ENCODE data around the gene MAST4. TPM values are rescaled to one million over a fixed set of nuclear protein-coding genes. Genes with fewer than 3 reads are reported as not detected.

The MAST4 gene
- total and polyA plus RNA-seq, 2 of the 8 experiments (the other 6 are each of a cell fraction or from before 2014, with no cell fraction given), result 1.5 to 2.6 TPM

DNA sequence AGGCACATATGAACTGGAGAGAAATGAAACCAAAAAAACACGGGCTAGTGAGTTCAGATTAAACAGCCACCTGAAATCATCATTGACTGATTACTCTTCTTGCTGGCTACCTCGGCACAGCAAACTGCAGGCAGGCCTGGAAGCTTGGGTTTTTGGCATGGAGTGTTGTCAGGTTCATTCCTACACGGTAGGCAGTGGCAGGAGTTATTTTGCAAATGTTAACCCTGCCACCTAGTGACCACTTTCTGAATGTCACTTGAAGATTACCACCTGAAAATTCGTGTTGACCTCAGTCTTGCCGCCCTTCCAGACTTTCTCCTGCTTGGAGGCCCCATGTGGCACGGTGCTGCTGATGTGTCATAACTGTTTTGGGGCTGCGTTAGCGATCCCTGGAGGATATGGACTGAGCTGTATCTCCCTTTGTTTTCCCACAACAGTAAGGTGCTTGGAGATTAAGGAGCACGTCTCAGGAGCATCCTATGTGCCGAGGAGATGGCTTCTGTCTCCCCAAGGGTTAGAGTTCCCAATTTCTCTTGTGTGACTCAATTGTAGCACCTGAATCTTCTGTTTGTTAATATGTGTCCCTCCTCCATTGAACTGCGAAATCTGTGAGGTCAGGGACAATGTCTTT, 613.1 kb downstream of the MAST4 start (continued):
- TF ChIP-seq BRCA1 (IDR thresholded peaks at IDR 0.05; ENCODE audit: low read depth, low read length) (no peak), HDAC2 (IDR thresholded peaks at IDR 0.05; ENCODE audit: borderline replicate concordance in 1 of 2, low read depth in 2 of 2, low read length in 2 of 2) (no peak), TBP (IDR thresholded peaks at IDR 0.05; ENCODE audit: low read depth, low read length) (no peak), RAD21 (IDR thresholded peaks at IDR 0.05 in 1 of 2, conservative IDR thresholded peaks at IDR 0.05 in 1 of 2; ENCODE audit: low read depth in 2 of 2, low read length in 2 of 2) (peak; percentile 91 to 92), CEBPB (IDR thresholded peaks at IDR 0.05; ENCODE audit: low read depth, low read length) (peak; percentile 5; the same call in 1 of the 2 replicates), SIRT6 (IDR thresholded peaks at IDR 0.05; ENCODE audit: low read length) (no peak), TAF7 (optimal IDR thresholded peaks at IDR 0.05; ENCODE audit: borderline replicate concordance, low read depth, low read length) (no peak), POLR2AphosphoS5 (IDR thresholded peaks at IDR 0.05; ENCODE audit: low read depth, low read length) (no peak), SAP30 (IDR thresholded peaks at IDR 0.05; ENCODE audit: insufficient read depth, insufficient replicate concordance, low read length) (no peak), CREB1 (IDR thresholded peaks at IDR 0.05) (no peak), PHF8 (conservative IDR thresholded peaks at IDR 0.05; ENCODE audit: low read depth, low read length) (no peak), CHD2 (IDR thresholded peaks at IDR 0.05; ENCODE audit: low read length) (no peak), KDM4A (IDR thresholded peaks at IDR 0.05; ENCODE audit: low read depth, low read length, severe bottlenecking) (no peak), SUZ12 (IDR thresholded peaks at IDR 0.05; ENCODE audit: low read length) (no peak), SIN3A (conservative IDR thresholded peaks at IDR 0.05 in 1 of 2, IDR thresholded peaks at IDR 0.05 in 1 of 2; ENCODE audit: low read depth in 1 of 2, low read length in 2 of 2) (no peak), SP1 (IDR thresholded peaks at IDR 0.05; ENCODE audit: low read depth, low read length) (no peak), KDM5A (IDR thresholded peaks at IDR 0.05; ENCODE audit: low read length) (no peak), CHD1 (IDR thresholded peaks at IDR 0.05; ENCODE audit: low read depth, low read length) (no peak), EP300 (IDR thresholded peaks at IDR 0.05; ENCODE audit: borderline replicate concordance in 1 of 2, low read depth in 2 of 2, low read length in 2 of 2) (no peak)
- TF ChIP-seq, protein P1, sequence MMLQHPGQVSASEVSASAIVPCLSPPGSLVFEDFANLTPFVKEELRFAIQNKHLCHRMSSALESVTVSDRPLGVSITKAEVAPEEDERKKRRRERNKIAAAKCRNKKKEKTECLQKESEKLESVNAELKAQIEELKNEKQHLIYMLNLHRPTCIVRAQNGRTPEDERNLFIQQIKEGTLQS (IDR thresholded peaks at IDR 0.05; ENCODE audit: insufficient read depth, low read depth, low read length), result no peak
- TF ChIP-seq, protein P2, sequence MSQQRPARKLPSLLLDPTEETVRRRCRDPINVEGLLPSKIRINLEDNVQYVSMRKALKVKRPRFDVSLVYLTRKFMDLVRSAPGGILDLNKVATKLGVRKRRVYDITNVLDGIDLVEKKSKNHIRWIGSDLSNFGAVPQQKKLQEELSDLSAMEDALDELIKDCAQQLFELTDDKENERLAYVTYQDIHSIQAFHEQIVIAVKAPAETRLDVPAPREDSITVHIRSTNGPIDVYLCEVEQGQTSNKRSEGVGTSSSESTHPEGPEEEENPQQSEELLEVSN (IDR thresholded peaks at IDR 0.05), result 0 out of 2 replicates have a peak, but pooled peaks have one; percentile 22

Measured in H1 (cell line).